ENCODE results near the gene STOX1.

GRCh38 chr10:68856352-68856751, 29.0 kb downstream of the STOX1 start:
- TF ChIP-seq CBFB (CRISPR knock-in tag; IDR thresholded peaks at IDR 0.05) (no peak), ZFP62 (CRISPR knock-in tag; IDR thresholded peaks at IDR 0.05) (no peak)
